HG02759 (cell line): ENCODE results near the gene KRT83.
"Not testable (repeated sequence)": the region's sequence is repeated elsewhere in the genome, so short reads cannot be mapped to it uniquely, and the experiment has no call there.

Source experiments
- ATAC-seq: cut with Tn5 transposase; IDR thresholded peaks from one replicate; pipeline ENCODE4 v1.9.1; 2021; ENCODE audit warnings: mild to moderate bottlenecking, moderate library complexity; ENCODE audit not compliant: unreplicated experiment

KRT83 gene

GRCh38 chr12:52312086-52312485 is 9.1 kb downstream of the KRT83 start:
- no peak for ATAC-seq

GRCh38 chr12:52311285-52311648 is 9.9 kb downstream of the KRT83 start:
- ATAC-seq, result no peak

GRCh38 chr12:52310622-52311284 is 10.4 kb downstream of the KRT83 start:
- no peak for ATAC-seq

GRCh38 chr12:52308806-52309425 is 12.3 kb downstream of the KRT83 start:
- ATAC-seq, result no peak

GRCh38 chr12:52307836-52308805 is 13.1 kb downstream of the KRT83 start:
- no peak for ATAC-seq

GRCh38 chr12:52306731-52307130 is 14.5 kb downstream of the KRT83 start:
- ATAC-seq, result no peak

GRCh38 chr12:52305921-52306705 is 15.1 kb downstream of the KRT83 start:
- no peak for ATAC-seq

GRCh38 chr12:52304941-52305411 is 16.2 kb downstream of the KRT83 start:
- ATAC-seq, result peak; percentile 85

GRCh38 chr12:52302242-52302914 is 18.8 kb downstream of the KRT83 start:
- not testable (repeated sequence) for ATAC-seq

- ATAC-seq, result not testable (repeated sequence)
Measured at GRCh38 chr12:52301721-52302120, 19.5 kb downstream of the KRT83 start.

GRCh38 chr12:52300796-52301691 is 20.2 kb downstream of the KRT83 start:
- no peak for ATAC-seq

- ATAC-seq, result no peak
Measured at GRCh38 chr12:52298677-52299190, 22.5 kb downstream of the KRT83 start.

- no peak for ATAC-seq
Measured at GRCh38 chr12:52296572-52297215, 24.5 kb downstream of the KRT83 start.

GRCh38 chr12:52295663-52296062 is 25.5 kb downstream of the KRT83 start:
- ATAC-seq, result no peak

GRCh38 chr12:52294803-52295202 is 26.4 kb downstream of the KRT83 start:
- no peak for ATAC-seq

- no peak for ATAC-seq
Measured at GRCh38 chr12:52293926-52294325, 27.3 kb downstream of the KRT83 start.

- ATAC-seq, result no peak
Measured at GRCh38 chr12:52291267-52291935, 29.8 kb downstream of the KRT83 start, which contains the start of gene KRT81. TSS of gene KRT81 (minus strand) at chr12:52291534. CDS start at chr12:52291465, 69 bp downstream.
